D721Med (cell line): ENCODE results near the gene PDE3B.
A peak's percentile ranks its signal among the peaks of the same experiment; 100 is the strongest.
"Not testable (repeated sequence)": the region's sequence is repeated elsewhere in the genome, so short reads cannot be mapped to it uniquely, and the experiment has no call there.

Experiments used
- DNase-seq: peaks from one replicate; pipeline ENCODE4 v3.0.0; 2011; ENCODE audit warnings: low spot score; ENCODE audit not compliant: insufficient read length
- FAIRE-seq: peaks from 2 replicates; lab custom pipeline; 2011; peaks lifted over from hg19 to GRCh38; lab: Jason Lieb, UNC
- TF ChIP-seq, protein P1 (sequence below): IDR thresholded peaks from 2 replicates; pipeline ENCODE4 v1.5.1; 2012; ENCODE audit warnings: mild to moderate bottlenecking, control low read depth; ENCODE audit not compliant: insufficient read depth; ENCODE audit errors: missing control alignments

PDE3B gene

DNA sequence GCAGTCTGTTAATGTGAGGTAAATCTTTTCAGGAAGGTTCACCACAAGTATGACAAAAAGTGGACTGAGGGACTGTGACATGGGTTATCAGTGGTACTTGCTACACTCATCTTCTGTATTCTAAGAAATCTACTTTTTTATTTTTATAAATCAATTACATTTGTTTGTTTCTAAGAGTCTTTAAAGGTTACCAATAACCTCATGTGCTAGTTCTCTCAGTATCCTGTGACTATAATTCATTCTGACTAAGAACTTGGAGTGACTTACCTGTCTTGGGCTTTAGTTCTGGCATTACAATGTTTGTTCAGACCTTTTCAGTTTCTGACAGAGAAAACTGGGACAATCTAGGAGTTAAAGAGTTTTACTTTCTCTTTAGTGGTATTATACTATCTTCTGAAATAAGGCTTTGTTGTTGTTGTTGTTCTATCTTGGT, 108.4 kb downstream of the PDE3B start:
- FAIRE-seq (no peak), DNase-seq (no peak)
- TF ChIP-seq, protein P1, sequence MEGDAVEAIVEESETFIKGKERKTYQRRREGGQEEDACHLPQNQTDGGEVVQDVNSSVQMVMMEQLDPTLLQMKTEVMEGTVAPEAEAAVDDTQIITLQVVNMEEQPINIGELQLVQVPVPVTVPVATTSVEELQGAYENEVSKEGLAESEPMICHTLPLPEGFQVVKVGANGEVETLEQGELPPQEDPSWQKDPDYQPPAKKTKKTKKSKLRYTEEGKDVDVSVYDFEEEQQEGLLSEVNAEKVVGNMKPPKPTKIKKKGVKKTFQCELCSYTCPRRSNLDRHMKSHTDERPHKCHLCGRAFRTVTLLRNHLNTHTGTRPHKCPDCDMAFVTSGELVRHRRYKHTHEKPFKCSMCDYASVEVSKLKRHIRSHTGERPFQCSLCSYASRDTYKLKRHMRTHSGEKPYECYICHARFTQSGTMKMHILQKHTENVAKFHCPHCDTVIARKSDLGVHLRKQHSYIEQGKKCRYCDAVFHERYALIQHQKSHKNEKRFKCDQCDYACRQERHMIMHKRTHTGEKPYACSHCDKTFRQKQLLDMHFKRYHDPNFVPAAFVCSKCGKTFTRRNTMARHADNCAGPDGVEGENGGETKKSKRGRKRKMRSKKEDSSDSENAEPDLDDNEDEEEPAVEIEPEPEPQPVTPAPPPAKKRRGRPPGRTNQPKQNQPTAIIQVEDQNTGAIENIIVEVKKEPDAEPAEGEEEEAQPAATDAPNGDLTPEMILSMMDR = no peak

DNA sequence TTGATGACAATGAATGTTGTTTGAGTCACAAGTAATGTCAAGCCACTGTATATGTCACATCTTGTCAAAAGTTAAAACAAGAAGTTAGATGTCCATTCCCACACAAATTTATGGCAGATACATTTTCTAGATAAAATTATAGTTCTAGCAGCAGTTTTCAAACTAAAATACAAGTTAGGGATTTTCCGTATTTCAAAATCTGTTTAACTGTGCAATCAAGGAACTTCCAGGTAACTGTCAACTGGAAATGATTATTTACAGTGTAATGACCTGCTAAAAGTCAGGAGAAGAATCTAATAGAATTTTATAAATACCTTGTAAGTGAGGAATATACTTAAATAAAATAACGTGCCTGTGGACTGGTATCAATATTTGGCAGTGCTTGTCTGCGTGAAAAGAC, 111.5 kb downstream of the PDE3B start:
- FAIRE-seq = peak; percentile 6
- TF ChIP-seq, protein P1 = no peak
- no peak for DNase-seq

DNA sequence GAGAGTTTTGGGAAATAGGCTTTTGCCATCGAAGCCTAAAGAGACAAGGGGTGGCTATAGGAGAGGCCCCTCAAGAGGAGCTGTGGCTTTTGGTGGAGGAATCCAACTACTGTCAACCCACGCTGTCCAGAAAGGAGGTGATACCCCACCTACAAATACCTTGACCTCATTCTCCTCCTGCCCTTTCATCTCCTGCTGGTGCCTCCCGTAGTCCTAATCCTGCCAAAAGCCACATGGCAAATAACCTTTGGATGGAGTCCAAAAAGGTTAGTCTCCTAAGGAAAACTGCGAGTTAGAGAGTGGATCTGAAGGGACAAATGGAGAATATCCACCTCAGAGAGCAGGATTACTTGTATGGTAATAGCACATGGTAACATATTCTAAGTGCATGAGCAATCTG, 112.7 kb downstream of the PDE3B start:
- DNase-seq (no peak), FAIRE-seq (no peak)

DNA sequence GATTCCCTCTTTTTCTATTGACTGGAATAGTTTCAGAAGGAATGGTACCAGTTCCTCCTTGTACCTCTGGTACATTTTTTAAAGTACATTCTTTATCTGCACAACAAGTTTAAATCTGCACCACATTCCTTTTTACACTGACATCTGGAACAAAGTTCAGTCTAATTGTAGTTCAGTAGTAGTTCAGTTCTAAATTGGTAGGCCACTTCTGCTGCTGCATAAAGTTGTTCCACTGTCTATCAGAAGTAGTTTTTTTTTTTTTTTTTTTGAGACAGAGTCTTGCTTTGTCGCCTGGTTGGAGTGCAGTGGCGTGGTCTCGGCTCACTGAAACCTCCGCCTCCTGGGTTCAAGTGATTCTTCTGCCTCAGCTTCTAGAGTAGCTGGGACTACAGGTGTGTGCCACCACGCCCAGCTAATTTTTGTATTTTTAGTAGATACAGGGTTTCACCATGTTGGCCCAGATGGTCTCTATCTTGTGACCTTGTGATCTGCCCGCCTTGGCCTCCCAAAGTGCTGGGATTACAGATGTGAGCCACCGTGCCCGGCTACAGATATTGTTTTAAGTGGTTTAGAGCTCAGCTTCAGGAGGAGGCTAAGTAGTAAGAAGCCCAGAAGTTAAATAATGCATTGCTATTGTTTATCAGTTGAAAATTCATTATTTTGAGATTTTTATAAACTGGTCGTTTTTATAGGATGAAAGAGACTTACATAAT, 115.9 kb downstream of the PDE3B start:
- DNase-seq, FAIRE-seq: not testable (repeated sequence)

More for the DNA sequence above, 112.7 kb downstream of the PDE3B start:
- TF ChIP-seq, protein P1 = no peak

DNA sequence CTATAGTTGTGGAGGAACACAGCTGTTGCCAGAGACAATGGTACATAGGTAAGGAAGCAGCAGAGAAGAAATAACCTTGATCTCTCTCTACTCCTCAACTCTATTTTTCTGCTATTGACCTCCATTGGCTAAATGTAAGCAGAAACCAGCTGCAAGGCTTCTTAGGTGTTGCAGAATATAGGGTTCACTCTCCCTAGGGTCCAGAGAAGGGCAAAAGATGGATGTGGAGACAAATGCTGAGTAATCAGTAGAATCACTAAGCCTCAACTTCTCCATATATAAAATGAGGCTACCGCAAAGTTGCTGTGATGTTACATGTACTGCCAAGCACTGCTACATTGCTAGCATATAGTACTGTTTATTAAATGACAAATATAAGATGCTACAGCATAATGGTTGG, 120.6 kb downstream of the PDE3B start:
- TF ChIP-seq, protein P1 = no peak
- DNase-seq (no peak), FAIRE-seq (no peak)

DNA sequence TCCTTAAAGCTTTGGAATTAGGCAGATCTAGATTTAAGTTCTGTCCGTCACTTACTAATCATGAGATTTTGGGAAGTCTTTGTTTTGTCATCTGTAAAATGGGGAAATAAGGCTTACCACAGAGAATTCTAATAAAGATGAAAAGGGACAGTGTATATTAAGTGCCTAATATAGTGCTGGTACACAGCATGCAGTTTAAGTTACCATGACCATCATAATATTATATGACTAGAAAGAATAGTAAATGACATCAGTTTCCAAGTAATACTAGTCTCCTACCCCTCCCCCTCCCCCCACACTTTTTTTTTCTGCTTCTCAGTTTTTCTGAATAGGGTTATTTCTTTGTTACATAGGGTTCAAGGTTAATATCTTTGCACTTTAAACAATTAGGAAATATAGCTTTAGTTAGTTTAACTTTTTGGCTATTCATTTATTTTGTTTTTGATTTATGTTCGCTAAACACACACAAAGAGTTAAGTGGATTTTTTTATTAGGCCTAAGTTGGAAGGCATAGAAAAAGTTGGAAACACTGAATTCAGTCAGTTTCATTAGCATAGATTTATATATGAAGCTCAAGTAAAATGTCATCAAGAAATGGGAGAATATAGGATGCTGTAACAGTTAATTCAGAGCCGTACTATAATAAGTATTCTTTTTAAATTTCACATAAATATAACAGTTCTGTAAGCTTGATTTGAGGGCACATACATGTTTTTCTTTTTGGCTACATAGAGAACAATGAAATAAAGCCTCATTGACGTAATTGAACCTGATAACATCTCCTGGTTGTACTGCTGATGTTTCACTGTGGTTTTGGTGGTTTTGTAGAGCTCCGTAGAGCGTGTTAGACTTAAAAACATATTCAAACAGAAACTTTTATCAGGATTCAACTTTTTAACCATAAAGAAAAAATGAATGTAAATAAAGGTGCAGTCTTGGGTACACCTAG, 121.2 kb downstream of the PDE3B start:
- DNase-seq (no peak), FAIRE-seq (no peak)
- TF ChIP-seq, protein P1 = no peak

DNA sequence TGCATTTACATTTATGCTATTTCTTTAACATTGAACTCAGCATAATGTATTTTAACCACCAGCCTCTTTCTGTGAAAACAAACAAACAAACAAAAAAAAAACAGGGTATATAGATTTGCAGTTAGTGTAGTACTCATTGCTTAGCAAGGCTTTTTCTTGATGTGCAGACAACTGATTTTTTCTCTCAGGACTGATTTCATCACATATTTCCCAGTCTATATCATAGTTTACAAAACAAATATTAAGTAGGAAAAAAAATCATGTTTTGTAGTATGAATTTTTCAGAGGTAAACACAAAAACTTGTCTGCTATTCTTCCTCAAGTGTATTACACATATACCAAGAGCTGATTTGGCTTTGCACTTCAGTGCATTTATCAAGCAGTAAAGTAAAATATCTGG, 123.0 kb downstream of the PDE3B start:
- TF ChIP-seq, protein P1 = no peak
- FAIRE-seq (no peak), DNase-seq (no peak)
